ENCODE results near the gene PDE7B. TPM values are rescaled to one million over a fixed set of nuclear protein-coding genes. Genes with fewer than 3 reads are reported as not detected.
"Not testable (repeated sequence)": the region's sequence is repeated elsewhere in the genome, so short reads cannot be mapped to it uniquely, and the experiment has no call there.

The PDE7B gene
- total RNA-seq, 1 donor from 2014 or later, result 3.9 TPM

- no peak overlapping the region for H3K4me3 Mint-ChIP-seq (ENCODE audit: unreplicated experiment)
- H3K27ac Mint-ChIP-seq (ENCODE audit: unreplicated experiment), result no peak overlapping the region
- peaks cover 2% of the 10 kb centered on the region for H3K4me1 Mint-ChIP-seq (ENCODE audit: unreplicated experiment)
- TF ChIP-seq, protein P1, sequence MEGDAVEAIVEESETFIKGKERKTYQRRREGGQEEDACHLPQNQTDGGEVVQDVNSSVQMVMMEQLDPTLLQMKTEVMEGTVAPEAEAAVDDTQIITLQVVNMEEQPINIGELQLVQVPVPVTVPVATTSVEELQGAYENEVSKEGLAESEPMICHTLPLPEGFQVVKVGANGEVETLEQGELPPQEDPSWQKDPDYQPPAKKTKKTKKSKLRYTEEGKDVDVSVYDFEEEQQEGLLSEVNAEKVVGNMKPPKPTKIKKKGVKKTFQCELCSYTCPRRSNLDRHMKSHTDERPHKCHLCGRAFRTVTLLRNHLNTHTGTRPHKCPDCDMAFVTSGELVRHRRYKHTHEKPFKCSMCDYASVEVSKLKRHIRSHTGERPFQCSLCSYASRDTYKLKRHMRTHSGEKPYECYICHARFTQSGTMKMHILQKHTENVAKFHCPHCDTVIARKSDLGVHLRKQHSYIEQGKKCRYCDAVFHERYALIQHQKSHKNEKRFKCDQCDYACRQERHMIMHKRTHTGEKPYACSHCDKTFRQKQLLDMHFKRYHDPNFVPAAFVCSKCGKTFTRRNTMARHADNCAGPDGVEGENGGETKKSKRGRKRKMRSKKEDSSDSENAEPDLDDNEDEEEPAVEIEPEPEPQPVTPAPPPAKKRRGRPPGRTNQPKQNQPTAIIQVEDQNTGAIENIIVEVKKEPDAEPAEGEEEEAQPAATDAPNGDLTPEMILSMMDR (IDR thresholded peaks at IDR 0.05), result no peak
- H3K9me3 Mint-ChIP-seq (ENCODE audit: unreplicated experiment), result no peaks in the 10 kb centered on the region
- no peaks in the 10 kb centered on the region for H3K27me3 Mint-ChIP-seq (ENCODE audit: unreplicated experiment)
- H3K36me3 Mint-ChIP-seq (ENCODE audit: unreplicated experiment), result no peaks in the 10 kb centered on the region
- no peak for DNase-seq (ENCODE audit: extremely low spot score, unreplicated experiment)
These were observed 362.4 kb downstream of the PDE7B start for GRCh38 chr6:136213853-136214252.

- H3K4me3 Mint-ChIP-seq (ENCODE audit: unreplicated experiment), result no peak overlapping the region
- no peaks in the 10 kb centered on the region for H3K27me3 Mint-ChIP-seq (ENCODE audit: unreplicated experiment)
- no peak for DNase-seq (ENCODE audit: extremely low spot score, unreplicated experiment)
- no peak overlapping the region for H3K27ac Mint-ChIP-seq (ENCODE audit: unreplicated experiment)
- H3K36me3 Mint-ChIP-seq (ENCODE audit: unreplicated experiment), result no peaks in the 10 kb centered on the region
- TF ChIP-seq, protein P1 (IDR thresholded peaks at IDR 0.05), result no peak
- H3K4me1 Mint-ChIP-seq (ENCODE audit: unreplicated experiment), result no peaks in the 10 kb centered on the region
- peaks cover 3% of the 10 kb centered on the region for H3K9me3 Mint-ChIP-seq (ENCODE audit: unreplicated experiment)
These were observed 365.3 kb downstream of the PDE7B start for GRCh38 chr6:136216503-136217401.

GRCh38 chr6:136224974-136225373 is 373.5 kb downstream of the PDE7B start:
- H3K36me3 Mint-ChIP-seq (ENCODE audit: unreplicated experiment); DNase-seq (ENCODE audit: extremely low spot score, unreplicated experiment); H3K27ac Mint-ChIP-seq (ENCODE audit: unreplicated experiment); H3K4me3 Mint-ChIP-seq (ENCODE audit: unreplicated experiment); H3K27me3 Mint-ChIP-seq (ENCODE audit: unreplicated experiment); H3K9me3 Mint-ChIP-seq (ENCODE audit: unreplicated experiment): not testable (repeated sequence)
- peaks cover 11% of the 10 kb centered on the region for H3K4me1 Mint-ChIP-seq (ENCODE audit: unreplicated experiment)

GRCh38 chr6:136225496-136225895 is 374.0 kb downstream of the PDE7B start:
- no peak for DNase-seq (ENCODE audit: extremely low spot score, unreplicated experiment)
- TF ChIP-seq, protein P1 (IDR thresholded peaks at IDR 0.05), result no peak
- Mint-ChIP-seq H3K9me3 (ENCODE audit: unreplicated experiment) (peaks cover 3% of the 10 kb centered on the region), H3K36me3 (ENCODE audit: unreplicated experiment) (no peaks in the 10 kb centered on the region), H3K4me3 (ENCODE audit: unreplicated experiment) (no peak overlapping the region), H3K4me1 (ENCODE audit: unreplicated experiment) (peaks cover 13% of the 10 kb centered on the region), H3K27ac (ENCODE audit: unreplicated experiment) (no peak overlapping the region), H3K27me3 (ENCODE audit: unreplicated experiment) (no peaks in the 10 kb centered on the region)

- H3K36me3 Mint-ChIP-seq (ENCODE audit: unreplicated experiment), result no peaks in the 10 kb centered on the region
- H3K9me3 Mint-ChIP-seq (ENCODE audit: unreplicated experiment), result peaks cover 2% of the 10 kb centered on the region
- TF ChIP-seq, protein P1 (IDR thresholded peaks at IDR 0.05), result peak; percentile 99
- H3K4me3 Mint-ChIP-seq (ENCODE audit: unreplicated experiment), result peak overlapping the region; percentile 15
- peaks cover 19% of the 10 kb centered on the region for H3K4me1 Mint-ChIP-seq (ENCODE audit: unreplicated experiment)
- no peak overlapping the region for H3K27ac Mint-ChIP-seq (ENCODE audit: unreplicated experiment)
- H3K27me3 Mint-ChIP-seq (ENCODE audit: unreplicated experiment), result no peaks in the 10 kb centered on the region
- no peak for DNase-seq (ENCODE audit: extremely low spot score, unreplicated experiment)
These were observed 374.6 kb downstream of the PDE7B start for GRCh38 chr6:136226027-136226673.

Measured in osteocyte (in vitro differentiated cells).